Breast epithelium (tissue), 4 donors: Measurements from ENCODE around the gene PPP1R3G. TPM values are rescaled to one million over a fixed set of nuclear protein-coding genes. Genes with fewer than 3 reads are reported as not detected.
A peak's percentile ranks its signal among the peaks of the same experiment; 100 is the strongest.

Experiments used
- DNase-seq, 2 donors: peaks; one replicate each; pipeline ENCODE4 v3.0.0-alpha.2; 2019; ENCODE audit warnings: low spot score in 2 of 2
- H3K27ac ChIP-seq, 2 donors: fragments of 200-600 bp; sonication (generic) in 1 of 2; one replicate each; pipeline ENCODE4 v1.5.1; 2016 to 2019; ENCODE audit warnings: mild to moderate bottlenecking in 1 of 2
- H3K27me3 ChIP-seq, 2 donors: fragments of 200-600 bp; sonication (generic) in 1 of 2; one replicate each; pipeline versions ENCODE4 v1.5.1 to v1.6.0; 2017 to 2019; ENCODE audit warnings: control low read depth in 1 of 2, mild to moderate bottlenecking in 1 of 2
- H3K36me3 ChIP-seq: fragments of 200-600 bp; one replicate; pipeline ENCODE4 v1.5.1; 2019
- H3K4me1 ChIP-seq, 2 donors: fragments of 200-600 bp; sonication (generic); one replicate each; pipeline ENCODE4 v1.5.1; 2016 to 2019; ENCODE audit warnings: control low read depth in 1 of 2
- H3K4me3 ChIP-seq, 3 donors: fragments of 200-600 bp; sonication (generic); 1 replicate in 2 of 3; 2 replicates in 1 of 3; pipeline ENCODE4 v1.5.1; 2016 to 2019; ENCODE audit warnings: mild to moderate bottlenecking in 3 of 3, moderate library complexity in 2 of 3
- H3K9me3 ChIP-seq, 2 donors: fragments of 200-600 bp; sonication (generic) in 1 of 2; one replicate each; pipeline ENCODE4 v1.5.1; 2016 to 2019; ENCODE audit warnings: control low read depth in 1 of 2
- CTCF ChIP-seq, 3 donors: fragments of 450-650 bp; IDR thresholded peaks; one replicate each; pipeline ENCODE4 v1.5.1; 2016 to 2017; ENCODE audit warnings: antibody characterized with exemption in 3 of 3, mild to moderate bottlenecking in 3 of 3, moderate library complexity in 3 of 3
- POLR2A ChIP-seq: fragments of 450-650 bp; IDR thresholded peaks from one replicate; pipeline ENCODE4 v1.6.1; 2016; ENCODE audit warnings: antibody characterized with exemption, mild to moderate bottlenecking, moderate library complexity
- POLR2AphosphoS5 ChIP-seq, 3 donors: sonication (generic); formaldehyde crosslinking; IDR thresholded peaks; one replicate each; pipeline ENCODE4 v1.6.1; 2017; ENCODE audit warnings: antibody characterized with exemption in 3 of 3
- intact Hi-C: fragments of 100-400 bp; cut with DNase I; formaldehyde crosslinking; loops from one replicate; pipeline ENCODE4 v1.15.1; 2023; ENCODE audit warnings: low total_unique reads
- total RNA-seq, 3 donors: library from RNA; depleted of rRNA; stranded (reverse); fragments of >200 nt; gene quantifications; one replicate each; pipeline ENCODE4 v1.1.0, GENCODE V29; 2016

The PPP1R3G gene
- 1 to 10 TPM; 1.2 to 3.2 (median 1.6) TPM for total RNA-seq

DNA sequence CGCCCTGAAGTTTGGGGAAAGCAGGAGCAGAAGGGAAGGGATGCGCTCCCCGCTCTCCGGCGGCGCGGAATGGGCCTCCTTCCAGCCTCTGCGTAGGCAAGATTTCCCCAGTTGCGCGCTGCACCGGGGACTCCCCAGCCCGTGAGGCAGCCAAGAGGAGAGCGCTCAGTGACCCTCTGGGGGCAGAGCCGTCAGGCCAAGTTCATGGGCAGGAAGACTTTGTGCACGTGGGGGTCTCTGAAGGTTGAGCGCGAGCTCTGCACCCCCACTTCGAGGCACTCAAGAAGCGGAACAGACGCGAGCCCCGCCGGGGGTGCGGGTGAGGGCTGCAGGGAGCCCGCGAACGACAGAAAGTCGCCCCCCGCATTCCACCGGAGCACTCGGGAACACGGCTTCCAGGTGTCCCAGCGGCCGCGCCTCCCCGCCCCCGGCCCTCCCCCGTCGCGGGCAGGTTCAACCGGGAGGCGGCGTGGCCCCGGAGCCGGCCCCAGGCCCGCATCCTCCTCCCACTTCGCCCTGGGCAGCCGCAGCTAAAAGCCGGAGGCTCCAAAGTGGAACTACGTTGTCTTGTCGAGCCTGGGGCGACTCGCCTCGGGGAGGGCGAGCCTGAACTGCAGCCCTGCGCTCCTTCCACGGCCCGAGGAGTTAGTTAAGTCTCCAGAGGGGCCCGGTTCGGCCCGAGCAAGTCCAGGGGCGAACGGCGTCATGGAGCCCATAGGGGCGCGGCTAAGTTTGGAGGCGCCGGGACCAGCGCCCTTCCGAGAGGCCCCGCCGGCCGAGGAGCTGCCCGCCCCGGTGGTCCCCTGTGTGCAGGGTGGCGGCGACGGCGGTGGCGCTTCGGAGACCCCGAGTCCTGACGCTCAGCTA is at the start of gene PPP1R3G:
Gene PPP1R3G (plus strand): TSS at position 561 of the 867 bp plus-strand sequence. CDS start 145 bp downstream, at position 706.
- peak within 1 kb of the TSS; percentile 67 to 90 (median 68) for H3K4me3 ChIP-seq
- no peaks in the 10 kb centered on the region for H3K9me3 ChIP-seq
- TF ChIP-seq POLR2AphosphoS5 (IDR thresholded peaks at IDR 0.05): no peak
- no peak for DNase-seq
- intact Hi-C loops: no loop called here
- no peaks in the 10 kb centered on the region for H3K27me3 ChIP-seq
- H3K4me1 ChIP-seq: peaks cover 0 to 6% of the 10 kb centered on the region in 2 donors
- no peaks in the 10 kb centered on the region for H3K36me3 ChIP-seq
- H3K27ac ChIP-seq: peak within 1 kb of the TSS; percentile 67 to 94

- TF ChIP-seq CTCF (IDR thresholded peaks at IDR 0.05) (no peak), POLR2A (no peak), POLR2AphosphoS5 (IDR thresholded peaks at IDR 0.05) (no peak)
- Histone ChIP-seq H3K4me1 (no peaks in the 10 kb centered on the region), H3K4me3 (no peak overlapping the region), H3K9me3 (no peaks in the 10 kb centered on the region), H3K27ac (no peak overlapping the region), H3K27me3 (no peaks in the 10 kb centered on the region), H3K36me3 (no peaks in the 10 kb centered on the region)
- intact Hi-C loops: no loop called here
- no peak for DNase-seq
These were observed 48.9 kb upstream of the PPP1R3G start for GRCh38 chr6:5036269-5036668.

GRCh38 chr6:5041955-5042354 is 43.2 kb upstream of the PPP1R3G start:
- Histone ChIP-seq H3K27me3 (no peaks in the 10 kb centered on the region), H3K36me3 (no peaks in the 10 kb centered on the region), H3K27ac (no peak overlapping the region), H3K9me3 (no peaks in the 10 kb centered on the region), H3K4me3 (no peak overlapping the region), H3K4me1 (no peaks in the 10 kb centered on the region)
- DNase-seq: no peak
- TF ChIP-seq POLR2AphosphoS5 (IDR thresholded peaks at IDR 0.05) (no peak), CTCF (IDR thresholded peaks at IDR 0.05) (no peak), POLR2A (no peak)
- intact Hi-C loops: no loop called here

GRCh38 chr6:5042436-5042835 is 42.7 kb upstream of the PPP1R3G start:
- intact Hi-C loops: no loop called here
- Histone ChIP-seq H3K4me3 (no peak overlapping the region), H3K27ac (no peak overlapping the region), H3K9me3 (no peaks in the 10 kb centered on the region), H3K4me1 (no peaks in the 10 kb centered on the region), H3K36me3 (no peaks in the 10 kb centered on the region), H3K27me3 (no peaks in the 10 kb centered on the region)
- no peak for DNase-seq
- TF ChIP-seq POLR2A: no peak
- no peak for TF ChIP-seq CTCF (IDR thresholded peaks at IDR 0.05)
- TF ChIP-seq POLR2AphosphoS5 (IDR thresholded peaks at IDR 0.05): no peak

DNA sequence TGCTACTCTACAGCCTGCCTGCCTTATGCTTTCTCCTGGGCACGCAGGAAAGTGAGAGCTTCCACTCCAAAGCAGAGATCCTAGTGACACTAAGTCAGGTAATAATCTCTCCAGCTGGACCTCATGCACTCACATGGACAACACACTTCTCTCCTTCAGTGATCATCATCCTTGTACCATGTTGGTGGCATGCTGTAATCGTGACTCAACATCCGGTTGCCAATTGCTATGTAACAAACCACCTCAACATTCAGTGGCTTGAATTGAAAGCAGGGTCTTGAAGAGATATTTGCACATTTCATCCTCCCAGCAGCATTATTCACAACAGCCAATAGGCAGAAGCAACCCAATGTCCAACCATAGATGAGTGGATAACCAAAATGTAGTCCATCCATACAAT is 40.3 kb upstream of the PPP1R3G start:
- Histone ChIP-seq H3K4me1 (no peaks in the 10 kb centered on the region), H3K4me3 (no peak overlapping the region), H3K36me3 (no peaks in the 10 kb centered on the region), H3K9me3 (no peaks in the 10 kb centered on the region), H3K27me3 (no peaks in the 10 kb centered on the region), H3K27ac (no peak overlapping the region)
- intact Hi-C loops: no loop called here
- DNase-seq: no peak
- TF ChIP-seq POLR2A (no peak), POLR2AphosphoS5 (IDR thresholded peaks at IDR 0.05) (no peak)

GRCh38 chr6:5045416-5045815 is 39.7 kb upstream of the PPP1R3G start:
- H3K4me1 ChIP-seq: no peaks in the 10 kb centered on the region
- no peak overlapping the region for H3K4me3 ChIP-seq
- no peaks in the 10 kb centered on the region for H3K27me3 ChIP-seq
- H3K27ac ChIP-seq: no peak overlapping the region
- TF ChIP-seq POLR2AphosphoS5 (IDR thresholded peaks at IDR 0.05): no peak
- no peak for TF ChIP-seq CTCF (IDR thresholded peaks at IDR 0.05)
- no peak for TF ChIP-seq POLR2A
- no peak for DNase-seq
- intact Hi-C loops: no loop called here
- no peaks in the 10 kb centered on the region for H3K9me3 ChIP-seq
- no peaks in the 10 kb centered on the region for H3K36me3 ChIP-seq
